ENCODE results near the gene JAK3. TPM values are rescaled to one million over a fixed set of nuclear protein-coding genes. Genes with fewer than 3 reads are reported as not detected.
"Not testable (repeated sequence)": the region's sequence is repeated elsewhere in the genome, so short reads cannot be mapped to it uniquely, and the experiment has no call there.

Gene JAK3
- total RNA-seq, 1 donor: 1.3 TPM

GRCh38 chr19:17803264-17803896 is 44.4 kb downstream of the JAK3 start:
- no peak for DNase-seq (ENCODE audit: low read depth)
- H3K4me3 ChIP-seq (ENCODE audit: low read depth, low read length): no peak overlapping the region
- no peak for TF ChIP-seq CTCF (IDR thresholded peaks at IDR 0.05; ENCODE audit: insufficient read depth, low read length)

GRCh38 chr19:17802137-17802858 is 45.5 kb downstream of the JAK3 start:
- no peak overlapping the region for H3K4me3 ChIP-seq (ENCODE audit: low read depth, low read length)
- no peak for TF ChIP-seq CTCF (IDR thresholded peaks at IDR 0.05; ENCODE audit: insufficient read depth, low read length)
- DNase-seq (ENCODE audit: low read depth): no peak

GRCh38 chr19:17798599-17798998 is 49.2 kb downstream of the JAK3 start:
- H3K4me3 ChIP-seq (ENCODE audit: low read depth, low read length); DNase-seq (ENCODE audit: low read depth): not testable (repeated sequence)

- DNase-seq (ENCODE audit: low read depth): no peak
- H3K4me3 ChIP-seq (ENCODE audit: low read depth, low read length): no peak overlapping the region
- TF ChIP-seq CTCF (IDR thresholded peaks at IDR 0.05; ENCODE audit: insufficient read depth, low read length): no peak
Observed at GRCh38 chr19:17797424-17798201, 50.2 kb downstream of the JAK3 start.

- TF ChIP-seq CTCF (IDR thresholded peaks at IDR 0.05; ENCODE audit: insufficient read depth, low read length): no peak
- H3K4me3 ChIP-seq (ENCODE audit: low read depth, low read length): no peak overlapping the region
- DNase-seq (ENCODE audit: low read depth): no peak
Observed at GRCh38 chr19:17796838-17797423, 50.9 kb downstream of the JAK3 start.

- no peak for DNase-seq (ENCODE audit: low read depth)
- no peak overlapping the region for H3K4me3 ChIP-seq (ENCODE audit: low read depth, low read length)
- TF ChIP-seq CTCF (IDR thresholded peaks at IDR 0.05; ENCODE audit: insufficient read depth, low read length): no peak
Observed at GRCh38 chr19:17796013-17796837, 51.6 kb downstream of the JAK3 start.
